ENCODE data around the gene BTAF1. TPM values are rescaled to one million over a fixed set of nuclear protein-coding genes. Genes with fewer than 3 reads are reported as not detected.

Gene BTAF1
- total RNA-seq, 1 donor from 2014 or later = 30.0 TPM

- Mint-ChIP-seq H3K9me3 (ENCODE audit: unreplicated experiment) (no peaks in the 10 kb centered on the region), H3K36me3 (ENCODE audit: low read depth, unreplicated experiment) (peaks cover 10% of the 10 kb centered on the region), H3K27ac (ENCODE audit: unreplicated experiment) (no peak overlapping the region), H3K27me3 (ENCODE audit: unreplicated experiment) (peaks cover 1% of the 10 kb centered on the region), H3K4me1 (ENCODE audit: unreplicated experiment) (peaks cover 4% of the 10 kb centered on the region), H3K4me3 (ENCODE audit: unreplicated experiment) (no peak overlapping the region)
- no peak for DNase-seq (ENCODE audit: low spot score)
- TF ChIP-seq CTCF (IDR thresholded peaks at IDR 0.05; ENCODE audit: unreplicated experiment) = no peak
Observed at GRCh38 chr10:91935886-91936285, 12.3 kb downstream of the BTAF1 start.

- DNase-seq (ENCODE audit: low spot score) = no peak
Observed at GRCh38 chr10:91939653-91940052, 16.1 kb downstream of the BTAF1 start.

GRCh38 chr10:91941426-91941825 lies 17.9 kb downstream of the BTAF1 start:
- H3K4me3 Mint-ChIP-seq (ENCODE audit: unreplicated experiment) = no peak overlapping the region
- no peak for TF ChIP-seq CTCF (IDR thresholded peaks at IDR 0.05; ENCODE audit: unreplicated experiment)
- H3K4me1 Mint-ChIP-seq (ENCODE audit: unreplicated experiment) = peaks cover under 1% of the 10 kb centered on the region
- peaks cover 8% of the 10 kb centered on the region for H3K36me3 Mint-ChIP-seq (ENCODE audit: low read depth, unreplicated experiment)
- no peaks in the 10 kb centered on the region for H3K9me3 Mint-ChIP-seq (ENCODE audit: unreplicated experiment)
- no peak overlapping the region for H3K27ac Mint-ChIP-seq (ENCODE audit: unreplicated experiment)
- no peaks in the 10 kb centered on the region for H3K27me3 Mint-ChIP-seq (ENCODE audit: unreplicated experiment)
- DNase-seq (ENCODE audit: low spot score) = no peak

More at GRCh38 chr10:91939653-91940052, 16.1 kb downstream of the BTAF1 start:
- H3K36me3 Mint-ChIP-seq (ENCODE audit: low read depth, unreplicated experiment) = peaks cover 14% of the 10 kb centered on the region
- H3K9me3 Mint-ChIP-seq (ENCODE audit: unreplicated experiment) = no peaks in the 10 kb centered on the region
- peaks cover 1% of the 10 kb centered on the region for H3K27me3 Mint-ChIP-seq (ENCODE audit: unreplicated experiment)
- H3K4me1 Mint-ChIP-seq (ENCODE audit: unreplicated experiment) = peaks cover 4% of the 10 kb centered on the region
- no peak overlapping the region for H3K4me3 Mint-ChIP-seq (ENCODE audit: unreplicated experiment)
- no peak for TF ChIP-seq CTCF (IDR thresholded peaks at IDR 0.05; ENCODE audit: unreplicated experiment)
- H3K27ac Mint-ChIP-seq (ENCODE audit: unreplicated experiment) = no peak overlapping the region

GRCh38 chr10:91944880-91945630 lies 21.5 kb downstream of the BTAF1 start:
- no peak for TF ChIP-seq CTCF (IDR thresholded peaks at IDR 0.05; ENCODE audit: unreplicated experiment)
- no peak for DNase-seq (ENCODE audit: low spot score)
- Mint-ChIP-seq H3K36me3 (ENCODE audit: low read depth, unreplicated experiment) (peaks cover 8% of the 10 kb centered on the region), H3K4me1 (ENCODE audit: unreplicated experiment) (no peaks in the 10 kb centered on the region), H3K4me3 (ENCODE audit: unreplicated experiment) (no peak overlapping the region), H3K27ac (ENCODE audit: unreplicated experiment) (no peak overlapping the region), H3K27me3 (ENCODE audit: unreplicated experiment) (no peaks in the 10 kb centered on the region), H3K9me3 (ENCODE audit: unreplicated experiment) (no peaks in the 10 kb centered on the region)

- H3K27ac Mint-ChIP-seq (ENCODE audit: unreplicated experiment) = no peak overlapping the region
Observed at GRCh38 chr10:91953600-91954160, 30.1 kb downstream of the BTAF1 start.

More at GRCh38 chr10:91953600-91954160, 30.1 kb downstream of the BTAF1 start:
- H3K4me1 Mint-ChIP-seq (ENCODE audit: unreplicated experiment) = no peaks in the 10 kb centered on the region
- peaks cover 28% of the 10 kb centered on the region for H3K36me3 Mint-ChIP-seq (ENCODE audit: low read depth, unreplicated experiment)
- no peaks in the 10 kb centered on the region for H3K27me3 Mint-ChIP-seq (ENCODE audit: unreplicated experiment)
- no peak for TF ChIP-seq CTCF (IDR thresholded peaks at IDR 0.05; ENCODE audit: unreplicated experiment)
- DNase-seq (ENCODE audit: low spot score) = no peak
- H3K9me3 Mint-ChIP-seq (ENCODE audit: unreplicated experiment) = no peaks in the 10 kb centered on the region
- H3K4me3 Mint-ChIP-seq (ENCODE audit: unreplicated experiment) = no peak overlapping the region
